ENCODE results near the gene KCNMA1.

Gene KCNMA1

GRCh38 chr10:76937181-76937600 is 700.4 kb downstream of the KCNMA1 start:
- no peaks in the 10 kb centered on the region for H4K20me1 ChIP-seq (ENCODE audit: low read depth, low read length)
- no peaks in the 10 kb centered on the region for H3K36me3 ChIP-seq (ENCODE audit: low read length)
- H2AFZ ChIP-seq (ENCODE audit: low read depth, low read length, severe bottlenecking) = no peak overlapping the region
- H3K79me2 ChIP-seq (ENCODE audit: insufficient read depth, low read length) = no peaks in the 10 kb centered on the region
- TF ChIP-seq EZH2phosphoT487 (conservative IDR thresholded peaks at IDR 0.05; ENCODE audit: low read length) = no peak
- TF ChIP-seq, protein P1, sequence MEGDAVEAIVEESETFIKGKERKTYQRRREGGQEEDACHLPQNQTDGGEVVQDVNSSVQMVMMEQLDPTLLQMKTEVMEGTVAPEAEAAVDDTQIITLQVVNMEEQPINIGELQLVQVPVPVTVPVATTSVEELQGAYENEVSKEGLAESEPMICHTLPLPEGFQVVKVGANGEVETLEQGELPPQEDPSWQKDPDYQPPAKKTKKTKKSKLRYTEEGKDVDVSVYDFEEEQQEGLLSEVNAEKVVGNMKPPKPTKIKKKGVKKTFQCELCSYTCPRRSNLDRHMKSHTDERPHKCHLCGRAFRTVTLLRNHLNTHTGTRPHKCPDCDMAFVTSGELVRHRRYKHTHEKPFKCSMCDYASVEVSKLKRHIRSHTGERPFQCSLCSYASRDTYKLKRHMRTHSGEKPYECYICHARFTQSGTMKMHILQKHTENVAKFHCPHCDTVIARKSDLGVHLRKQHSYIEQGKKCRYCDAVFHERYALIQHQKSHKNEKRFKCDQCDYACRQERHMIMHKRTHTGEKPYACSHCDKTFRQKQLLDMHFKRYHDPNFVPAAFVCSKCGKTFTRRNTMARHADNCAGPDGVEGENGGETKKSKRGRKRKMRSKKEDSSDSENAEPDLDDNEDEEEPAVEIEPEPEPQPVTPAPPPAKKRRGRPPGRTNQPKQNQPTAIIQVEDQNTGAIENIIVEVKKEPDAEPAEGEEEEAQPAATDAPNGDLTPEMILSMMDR (IDR thresholded peaks at IDR 0.05; ENCODE audit: insufficient read depth, low read length, poor library complexity, severe bottlenecking) = no peak
- H3F3A ChIP-seq (ENCODE audit: insufficient read depth) = no peaks in the 10 kb centered on the region
- H3K9ac ChIP-seq (ENCODE audit: low read length) = no peak overlapping the region
- H3K27ac ChIP-seq (ENCODE audit: low read depth, low read length) = no peak overlapping the region
- no peak overlapping the region for H3K4me2 ChIP-seq (ENCODE audit: low read depth, low read length, poor library complexity, severe bottlenecking)
- no peak overlapping the region for H3K4me3 ChIP-seq (ENCODE audit: insufficient read depth, low read length, poor library complexity, severe bottlenecking)
- H3K27me3 ChIP-seq (ENCODE audit: low read length) = no peaks in the 10 kb centered on the region
- H3K9me3 ChIP-seq (ENCODE audit: insufficient read depth, low read length) = no peaks in the 10 kb centered on the region
- no peaks in the 10 kb centered on the region for H3K9me2 ChIP-seq (replicated peaks; ENCODE audit: insufficient read depth, low read length)

- Histone ChIP-seq H3K4me2 (ENCODE audit: low read depth, low read length, poor library complexity, severe bottlenecking) (no peak overlapping the region), H3K27me3 (ENCODE audit: low read length) (no peaks in the 10 kb centered on the region), H3K27ac (ENCODE audit: low read depth, low read length) (no peak overlapping the region), H3K79me2 (ENCODE audit: insufficient read depth, low read length) (no peaks in the 10 kb centered on the region), H3K4me3 (ENCODE audit: insufficient read depth, low read length, poor library complexity, severe bottlenecking) (no peak overlapping the region), H3K36me3 (ENCODE audit: low read length) (no peaks in the 10 kb centered on the region), H3F3A (ENCODE audit: insufficient read depth) (no peaks in the 10 kb centered on the region), H2AFZ (ENCODE audit: low read depth, low read length, severe bottlenecking) (no peak overlapping the region), H4K20me1 (ENCODE audit: low read depth, low read length) (no peaks in the 10 kb centered on the region), H3K9me2 (replicated peaks; ENCODE audit: insufficient read depth, low read length) (no peaks in the 10 kb centered on the region), H3K9me3 (ENCODE audit: insufficient read depth, low read length) (no peaks in the 10 kb centered on the region), H3K9ac (ENCODE audit: low read length) (no peak overlapping the region)
- TF ChIP-seq EZH2phosphoT487 (conservative IDR thresholded peaks at IDR 0.05; ENCODE audit: low read length) = no peak
- TF ChIP-seq, protein P1 (IDR thresholded peaks at IDR 0.05; ENCODE audit: insufficient read depth, low read length, poor library complexity, severe bottlenecking) = no peak
Observed at GRCh38 chr10:76935941-76936613, 701.5 kb downstream of the KCNMA1 start.

GRCh38 chr10:76928565-76928964 is 709.0 kb downstream of the KCNMA1 start:
- TF ChIP-seq, protein P1 (IDR thresholded peaks at IDR 0.05; ENCODE audit: insufficient read depth, low read length, poor library complexity, severe bottlenecking) = no peak
- no peak for TF ChIP-seq EZH2phosphoT487 (conservative IDR thresholded peaks at IDR 0.05; ENCODE audit: low read length)
- H3K36me3 ChIP-seq (ENCODE audit: low read length) = no peaks in the 10 kb centered on the region
- H3K9me2 ChIP-seq (replicated peaks; ENCODE audit: insufficient read depth, low read length) = no peaks in the 10 kb centered on the region
- H3K27ac ChIP-seq (ENCODE audit: low read depth, low read length) = no peak overlapping the region
- H3K79me2 ChIP-seq (ENCODE audit: insufficient read depth, low read length) = no peaks in the 10 kb centered on the region
- H3K9me3 ChIP-seq (ENCODE audit: insufficient read depth, low read length) = no peaks in the 10 kb centered on the region
- H2AFZ ChIP-seq (ENCODE audit: low read depth, low read length, severe bottlenecking) = no peak overlapping the region
- no peaks in the 10 kb centered on the region for H4K20me1 ChIP-seq (ENCODE audit: low read depth, low read length)
- H3K27me3 ChIP-seq (ENCODE audit: low read length) = no peaks in the 10 kb centered on the region
- no peak overlapping the region for H3K9ac ChIP-seq (ENCODE audit: low read length)
- H3K4me3 ChIP-seq (ENCODE audit: insufficient read depth, low read length, poor library complexity, severe bottlenecking) = no peak overlapping the region
- H3K4me2 ChIP-seq (ENCODE audit: low read depth, low read length, poor library complexity, severe bottlenecking) = no peak overlapping the region
- H3F3A ChIP-seq (ENCODE audit: insufficient read depth) = no peaks in the 10 kb centered on the region

All from SU-DHL-6 (cell line).